UCSD-AML1 (cell line): ENCODE measurements around the gene GARRE1.
"Not testable (repeated sequence)": the region's sequence is repeated elsewhere in the genome, so short reads cannot be mapped to it uniquely, and the experiment has no call there.

Experiments
- DNase-seq: peaks from one replicate; lab custom pipeline; 2025; ENCODE audit not compliant: unreplicated experiment; lab: John Stamatoyannopoulos, UW

The GARRE1 gene

DNA sequence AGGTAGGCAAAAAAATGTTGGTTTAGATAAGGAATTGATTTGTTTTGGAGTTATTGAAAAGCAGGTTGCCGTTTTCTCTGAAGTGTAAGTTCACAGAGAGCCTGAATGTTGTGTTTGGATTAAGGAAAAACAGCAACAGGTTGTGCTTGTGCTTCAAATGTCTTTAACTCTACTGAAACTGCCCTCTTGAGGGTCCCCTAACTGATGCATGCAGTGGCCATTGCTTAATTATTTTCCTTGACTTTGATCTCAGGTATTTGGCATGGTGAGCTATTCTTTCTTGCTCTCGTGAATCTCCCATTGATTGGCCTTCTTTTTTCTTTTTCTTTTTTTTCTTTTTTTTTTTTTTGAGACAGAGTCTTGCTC lies 3.2 kb downstream of the GARRE1 start:
- DNase-seq = no peak

DNA sequence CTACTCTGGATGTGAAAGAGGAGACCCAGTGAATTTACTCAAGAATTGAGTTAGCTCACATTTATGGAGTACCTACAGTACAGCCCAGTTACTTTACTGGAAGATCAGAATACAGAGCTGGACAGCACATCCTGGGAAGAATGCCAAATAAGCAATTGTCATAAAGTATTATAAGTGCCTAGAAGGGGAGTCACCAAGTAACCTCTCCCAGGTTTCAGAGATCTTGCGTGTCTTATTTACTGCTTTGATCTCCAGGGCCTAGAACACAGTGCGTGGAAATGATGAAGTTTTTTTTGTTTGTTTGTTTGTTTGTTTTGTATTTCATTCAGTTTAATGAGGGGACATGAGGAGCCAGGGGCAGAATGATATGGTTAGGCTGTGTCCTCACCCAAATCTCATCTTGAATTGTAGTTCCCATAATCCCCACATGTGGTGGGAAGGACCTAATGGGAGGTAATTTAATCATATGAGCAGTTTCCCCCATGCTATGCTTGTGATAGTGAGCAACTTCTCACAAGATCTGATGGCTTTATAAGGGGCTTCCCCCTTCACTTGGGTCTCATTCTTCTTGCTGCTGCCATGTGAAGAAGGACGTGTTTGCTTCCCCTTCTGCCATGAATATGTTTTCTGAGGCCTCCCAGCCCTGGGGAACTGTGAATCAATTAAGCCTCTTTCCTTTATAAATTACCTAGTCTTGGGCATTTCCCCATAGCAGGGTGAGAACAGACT lies 5.2 kb downstream of the GARRE1 start:
- DNase-seq = no peak

GRCh38 chr19:34260771-34261173 lies 6.4 kb downstream of the GARRE1 start:
- DNase-seq = no peak

GRCh38 chr19:34261334-34262109 lies 7.2 kb downstream of the GARRE1 start:
- DNase-seq = no peak

GRCh38 chr19:34263745-34264237 lies 9.4 kb downstream of the GARRE1 start:
- DNase-seq = no peak

DNA sequence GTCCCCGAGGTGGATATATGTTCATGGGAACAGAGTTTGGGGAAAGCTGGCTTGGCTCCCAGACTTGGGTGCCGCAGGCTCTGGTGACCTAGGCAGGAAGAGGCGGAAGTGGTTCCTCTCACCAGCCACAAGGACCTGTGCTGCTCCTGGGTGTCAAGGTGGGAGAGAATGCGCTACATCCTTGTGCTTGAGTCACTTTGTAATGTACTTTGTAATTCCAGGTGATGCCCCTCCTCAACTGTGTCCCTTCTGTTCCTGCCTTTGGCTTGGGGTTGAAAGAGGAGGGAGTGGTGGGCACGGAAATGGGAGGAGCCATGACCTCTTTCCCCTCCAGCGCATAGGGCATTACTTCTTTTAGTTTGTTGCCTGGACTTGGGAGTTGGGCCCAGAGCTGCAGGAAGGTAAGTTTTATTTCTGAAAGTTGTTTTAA lies 10.9 kb downstream of the GARRE1 start:
- no peak for DNase-seq

- no peak for DNase-seq
Measured at GRCh38 chr19:34269081-34269480, 14.7 kb downstream of the GARRE1 start.

DNA sequence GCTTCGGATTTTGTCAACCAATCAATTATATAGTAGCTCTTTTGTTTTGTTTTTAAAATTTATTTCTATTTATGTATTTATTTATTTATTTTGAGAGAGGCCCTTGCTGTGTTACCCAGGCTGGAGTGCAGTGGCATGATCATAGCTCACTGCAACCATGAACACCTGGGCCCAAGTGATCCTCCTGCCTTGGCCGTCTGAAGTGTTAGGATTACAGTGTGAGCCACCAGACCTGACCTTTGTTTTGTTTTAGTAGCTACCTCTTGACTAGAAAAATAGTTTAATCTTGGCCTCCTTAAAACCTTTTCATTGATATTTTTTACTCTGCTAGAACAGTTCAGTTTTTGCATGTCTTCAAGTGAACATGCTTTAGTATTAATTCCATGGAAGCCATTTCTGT lies 15.1 kb downstream of the GARRE1 start:
- DNase-seq = no peak

- DNase-seq = peak; percentile 58
Measured at GRCh38 chr19:34269968-34270621, 15.7 kb downstream of the GARRE1 start.

DNA sequence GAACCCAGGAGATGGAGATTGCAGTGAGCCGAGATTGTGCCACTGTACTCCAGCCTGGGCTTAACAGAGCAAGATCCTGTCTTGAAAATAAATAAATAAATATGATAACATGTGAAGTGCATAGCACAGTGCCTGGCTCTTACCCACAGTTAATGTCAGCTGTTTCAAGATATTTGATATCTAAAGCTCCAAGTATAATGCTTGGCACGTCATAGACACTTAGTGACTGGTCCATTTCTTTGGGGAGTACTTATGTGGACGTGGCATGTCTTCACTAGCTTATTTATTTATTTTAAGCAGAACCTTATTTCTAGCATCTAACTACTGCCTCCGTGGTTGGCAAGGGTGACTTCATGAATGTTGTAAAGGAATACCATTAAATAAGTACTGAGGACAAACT lies 18.8 kb downstream of the GARRE1 start:
- DNase-seq = no peak

- no peak for DNase-seq
Measured at GRCh38 chr19:34274284-34274826, 20.0 kb downstream of the GARRE1 start.

DNA sequence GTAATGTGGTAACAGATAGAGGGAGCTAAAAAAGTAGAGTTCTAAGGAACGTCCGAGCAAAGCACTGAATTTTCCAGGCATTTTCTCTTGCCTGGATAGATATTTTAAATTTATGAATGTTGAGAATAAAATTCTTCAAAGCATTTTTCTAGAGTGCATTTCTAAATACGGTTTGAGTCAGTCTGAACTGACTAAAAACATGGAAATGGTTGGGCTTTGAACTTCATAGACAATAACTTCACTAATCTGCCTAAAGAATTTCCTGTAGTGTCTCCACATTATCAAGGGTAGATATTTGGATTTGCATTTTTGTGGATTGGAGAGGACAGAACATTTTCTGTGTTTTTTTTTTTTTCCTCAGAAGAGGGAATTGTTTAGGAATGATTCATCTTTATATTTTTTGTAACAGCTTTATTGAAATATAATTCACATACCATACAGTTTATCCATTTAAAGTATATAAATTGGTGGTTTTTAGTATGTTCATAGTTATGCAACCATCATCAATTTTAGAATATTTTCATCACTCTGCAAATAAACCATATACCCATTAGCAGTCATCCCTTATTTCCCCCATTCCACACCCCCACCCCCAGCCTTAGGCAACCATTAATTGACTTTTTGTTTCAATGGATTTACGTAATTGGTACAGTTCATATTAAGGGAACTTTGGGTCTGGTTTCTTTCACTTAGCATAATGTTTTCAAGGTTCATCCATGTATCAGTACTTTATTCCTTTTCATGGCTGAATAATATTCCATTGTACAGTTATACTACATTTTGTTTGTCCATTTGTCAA lies 20.7 kb downstream of the GARRE1 start:
- DNase-seq = no peak

DNA sequence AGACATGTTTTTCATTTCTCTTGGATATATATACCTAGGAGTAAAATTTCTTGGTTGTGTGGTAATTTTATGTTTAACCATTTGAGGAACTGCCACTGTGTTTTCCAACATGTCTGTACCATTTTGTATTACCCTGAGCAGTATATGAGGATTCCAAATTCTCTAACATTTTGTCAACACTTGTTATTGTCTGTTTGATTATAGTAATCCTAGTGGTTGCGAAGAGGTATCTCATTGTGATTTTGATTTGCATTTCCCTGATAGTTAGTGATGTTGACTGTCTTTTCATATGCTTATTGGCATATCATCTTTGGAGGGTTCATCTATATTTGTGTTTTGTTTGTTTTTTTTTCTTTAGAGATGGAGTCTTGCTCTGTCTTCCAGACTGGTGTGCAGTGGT lies 21.4 kb downstream of the GARRE1 start:
- no peak for DNase-seq

- no peak for DNase-seq
Measured at GRCh38 chr19:34276614-34277013, 22.3 kb downstream of the GARRE1 start.

GRCh38 chr19:34277244-34277643 lies 22.9 kb downstream of the GARRE1 start:
- no peak for DNase-seq

DNA sequence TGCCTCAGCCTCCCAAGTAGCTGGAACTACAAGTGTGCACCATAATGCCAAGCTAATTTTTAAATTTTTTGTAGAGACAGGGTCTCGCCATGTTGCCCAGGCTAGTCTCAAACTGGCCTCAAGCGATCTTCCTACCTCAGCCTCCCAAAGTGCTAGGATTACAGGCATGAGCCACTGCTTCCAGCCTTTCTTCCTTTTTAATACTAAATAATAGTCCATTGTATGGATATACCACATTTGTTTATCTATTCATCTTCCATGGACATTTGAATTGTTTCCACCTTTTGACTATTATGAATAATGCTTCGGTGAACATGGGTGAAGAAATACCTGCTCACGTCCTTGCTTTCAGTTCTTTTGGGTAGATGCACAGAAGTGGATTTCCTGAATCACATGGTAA lies 24.4 kb downstream of the GARRE1 start:
- no peak for DNase-seq

DNA sequence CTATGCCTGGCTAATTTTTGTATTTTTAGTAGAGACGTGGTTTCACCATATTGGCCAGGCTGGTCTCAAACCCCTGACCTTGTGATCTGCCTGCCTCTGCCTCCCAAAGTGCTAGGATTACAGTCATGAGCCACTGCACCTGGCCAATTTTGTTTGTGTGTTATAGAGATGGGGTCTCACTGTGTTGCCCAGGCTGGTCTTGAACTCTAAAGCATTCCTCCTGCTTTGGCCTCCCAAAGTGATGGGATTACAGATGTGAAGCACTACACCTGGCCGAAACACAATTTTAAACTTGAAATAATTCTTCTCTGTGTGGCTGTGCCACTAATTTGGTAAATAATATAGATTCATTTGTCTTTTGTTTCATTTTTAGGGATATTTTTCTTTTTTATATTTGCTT lies 27.1 kb downstream of the GARRE1 start:
- not testable (repeated sequence) for DNase-seq

- DNase-seq = no peak
Measured at GRCh38 chr19:34282611-34283519, 28.5 kb downstream of the GARRE1 start.

DNA sequence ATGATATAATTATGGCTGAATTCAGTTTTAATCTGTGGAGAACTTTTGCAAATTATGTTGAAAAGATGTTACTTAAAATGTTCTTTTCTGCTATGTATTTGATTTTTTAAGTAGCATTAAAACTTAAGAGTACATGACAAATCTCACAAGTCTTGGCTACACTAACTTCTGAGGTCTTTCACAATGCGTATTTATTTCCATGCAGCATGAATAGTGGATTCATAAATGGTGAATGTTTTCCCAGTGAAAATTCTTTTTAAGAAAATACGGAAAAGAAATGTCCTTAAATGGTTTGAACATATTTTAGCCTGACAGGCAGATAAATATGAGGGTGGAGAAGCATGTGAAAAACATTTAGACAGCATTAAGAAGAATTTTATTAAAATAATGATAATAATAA lies 30.2 kb downstream of the GARRE1 start:
- no peak for DNase-seq

- DNase-seq = no peak
Measured at GRCh38 chr19:34287662-34288140, 33.3 kb downstream of the GARRE1 start.
